Lung (tissue), 12 donors: Measurements from ENCODE around the gene NLGN3. TPM values are rescaled to one million over a fixed set of nuclear protein-coding genes. Genes with fewer than 3 reads are reported as not detected.

Experiments used
- ATAC-seq: fragments of 200-7000 bp; cut with Tn5 transposase; one replicate; pipeline ENCODE4 v1.9.1; 2020; ENCODE audit warnings: moderate number of reproducible peaks; ENCODE audit not compliant: insufficient read depth, low FRiP score
- DNase-seq, 3 donors: peaks; one replicate each; pipeline ENCODE4 v3.0.0-alpha.2; 2013 to 2017
- H3K27ac ChIP-seq, 2 donors: one replicate each; pipeline ENCODE4 v1.5.1; 2013; ENCODE audit warnings: mild to moderate bottlenecking in 2 of 2, moderate library complexity in 2 of 2, control low read depth in 1 of 2, inconsistent platforms in 1 of 2, low read depth in 1 of 2, low read length in 1 of 2
- H3K27me3 ChIP-seq, 3 donors: one replicate each; pipeline ENCODE4 v1.5.1; 2013; ENCODE audit warnings: low read length in 2 of 3; ENCODE audit not compliant: control insufficient read depth in 3 of 3, insufficient read depth in 3 of 3
- H3K36me3 ChIP-seq, 4 donors: one replicate each; pipeline ENCODE4 v1.5.1; 2013; ENCODE audit warnings: low read length in 4 of 4, mild to moderate bottlenecking in 1 of 4, moderate library complexity in 1 of 4; ENCODE audit not compliant: control insufficient read depth in 4 of 4, insufficient read depth in 4 of 4
- H3K4me1 ChIP-seq, 5 donors: one replicate each; pipeline ENCODE4 v1.5.1; 2013; ENCODE audit warnings: low read length in 5 of 5, mild to moderate bottlenecking in 2 of 5, moderate library complexity in 1 of 5; ENCODE audit not compliant: control insufficient read depth in 5 of 5, insufficient read depth in 5 of 5
- H3K4me3 ChIP-seq: one replicate; pipeline ENCODE4 v1.5.1; 2013; ENCODE audit warnings: mild to moderate bottlenecking, control low read depth, moderate library complexity
- H3K9ac ChIP-seq, 2 donors: one replicate each; pipeline ENCODE4 v1.5.1; 2013; ENCODE audit warnings: low read length in 2 of 2, control low read depth in 1 of 2; ENCODE audit not compliant: insufficient read depth in 1 of 2
- H3K9me3 ChIP-seq, 4 donors: one replicate each; pipeline ENCODE4 v1.5.1; 2013; ENCODE audit warnings: low read length in 3 of 4, mild to moderate bottlenecking in 1 of 4, moderate library complexity in 1 of 4; ENCODE audit not compliant: control insufficient read depth in 4 of 4, insufficient read depth in 3 of 4
- WGBS, 2 donors: extraction: QIAGEN DNeasy Blood & Tissue Kit; methylation state at CpG; one replicate each; pipeline ENCODE4 v1.1.7; 2013; 5-methylcytosine and 5-hydroxymethylcytosine counted together
- polyA plus RNA-seq, 2 donors: library from polyadenylated mRNA; stranded (reverse); fragments of 200-250 nt; gene quantifications; one replicate each; pipeline ENCODE4 v1.2.1, GENCODE V29; 2013
- total RNA-seq, 2 donors: library from RNA; depleted of rRNA in 1 of 2; stranded (reverse); fragments of >200 nt in 1 of 2; gene quantifications; one replicate each; pipeline ENCODE4 v1.2.1, GENCODE V29; 2014 to 2021
- TF ChIP-seq, protein P1 (sequence below): IDR thresholded peaks from 2 replicates; pipeline ENCODE4 v1.5.1; 2012; ENCODE audit warnings: mild to moderate bottlenecking; ENCODE audit errors: control extremely low read depth, extremely low read depth
- donor health status: control.
- donor health status: control.
- donor health status: Bipolar disorder and iron deficiency.
- donor health status: healthy.
- donor health status: DM: yes; HTN: yes; CAD: no.

Gene NLGN3
- total and polyA plus RNA-seq, 4 donors, result 0.20 to 1.5 (median 0.78) TPM

DNA sequence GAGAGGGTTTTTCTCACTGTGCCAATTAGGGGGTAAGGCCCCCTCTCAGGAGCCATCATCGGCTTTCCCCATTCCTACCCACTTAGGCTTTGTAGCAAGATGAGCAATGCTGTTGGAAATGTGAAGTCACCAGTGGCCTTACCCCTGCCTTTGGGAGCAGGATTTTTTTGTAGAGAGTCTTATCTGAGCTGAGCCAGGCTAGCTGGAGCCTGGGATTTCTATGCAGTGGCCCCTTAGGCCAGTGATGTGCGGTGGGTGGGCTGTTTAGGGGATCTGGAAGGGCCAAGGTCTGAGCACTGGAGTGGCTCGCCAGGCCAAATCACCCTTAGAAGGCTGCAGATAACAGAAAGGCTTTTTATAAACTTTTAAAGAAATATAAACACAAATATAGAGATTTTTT, 42.3 kb upstream of the NLGN3 start:
- DNase-seq (no peak), ATAC-seq (no peak)
- Histone ChIP-seq H3K9me3 (peaks cover 0 to 4% (median under 1%) of the 10 kb centered on the region in 4 donors), H3K36me3 (no peaks in the 10 kb centered on the region), H3K4me3 (no peak overlapping the region), H3K9ac (no peak overlapping the region), H3K27ac (no peak overlapping the region), H3K27me3 (no peaks in the 10 kb centered on the region), H3K4me1 (peaks cover 0 to 46% (median 4%) of the 10 kb centered on the region in 5 donors)
- WGBS, 2 donors, result 63 to 78% methylated on average over 3 of the region's 3 CpGs
- TF ChIP-seq, protein P1, sequence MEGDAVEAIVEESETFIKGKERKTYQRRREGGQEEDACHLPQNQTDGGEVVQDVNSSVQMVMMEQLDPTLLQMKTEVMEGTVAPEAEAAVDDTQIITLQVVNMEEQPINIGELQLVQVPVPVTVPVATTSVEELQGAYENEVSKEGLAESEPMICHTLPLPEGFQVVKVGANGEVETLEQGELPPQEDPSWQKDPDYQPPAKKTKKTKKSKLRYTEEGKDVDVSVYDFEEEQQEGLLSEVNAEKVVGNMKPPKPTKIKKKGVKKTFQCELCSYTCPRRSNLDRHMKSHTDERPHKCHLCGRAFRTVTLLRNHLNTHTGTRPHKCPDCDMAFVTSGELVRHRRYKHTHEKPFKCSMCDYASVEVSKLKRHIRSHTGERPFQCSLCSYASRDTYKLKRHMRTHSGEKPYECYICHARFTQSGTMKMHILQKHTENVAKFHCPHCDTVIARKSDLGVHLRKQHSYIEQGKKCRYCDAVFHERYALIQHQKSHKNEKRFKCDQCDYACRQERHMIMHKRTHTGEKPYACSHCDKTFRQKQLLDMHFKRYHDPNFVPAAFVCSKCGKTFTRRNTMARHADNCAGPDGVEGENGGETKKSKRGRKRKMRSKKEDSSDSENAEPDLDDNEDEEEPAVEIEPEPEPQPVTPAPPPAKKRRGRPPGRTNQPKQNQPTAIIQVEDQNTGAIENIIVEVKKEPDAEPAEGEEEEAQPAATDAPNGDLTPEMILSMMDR, result no peak

DNA sequence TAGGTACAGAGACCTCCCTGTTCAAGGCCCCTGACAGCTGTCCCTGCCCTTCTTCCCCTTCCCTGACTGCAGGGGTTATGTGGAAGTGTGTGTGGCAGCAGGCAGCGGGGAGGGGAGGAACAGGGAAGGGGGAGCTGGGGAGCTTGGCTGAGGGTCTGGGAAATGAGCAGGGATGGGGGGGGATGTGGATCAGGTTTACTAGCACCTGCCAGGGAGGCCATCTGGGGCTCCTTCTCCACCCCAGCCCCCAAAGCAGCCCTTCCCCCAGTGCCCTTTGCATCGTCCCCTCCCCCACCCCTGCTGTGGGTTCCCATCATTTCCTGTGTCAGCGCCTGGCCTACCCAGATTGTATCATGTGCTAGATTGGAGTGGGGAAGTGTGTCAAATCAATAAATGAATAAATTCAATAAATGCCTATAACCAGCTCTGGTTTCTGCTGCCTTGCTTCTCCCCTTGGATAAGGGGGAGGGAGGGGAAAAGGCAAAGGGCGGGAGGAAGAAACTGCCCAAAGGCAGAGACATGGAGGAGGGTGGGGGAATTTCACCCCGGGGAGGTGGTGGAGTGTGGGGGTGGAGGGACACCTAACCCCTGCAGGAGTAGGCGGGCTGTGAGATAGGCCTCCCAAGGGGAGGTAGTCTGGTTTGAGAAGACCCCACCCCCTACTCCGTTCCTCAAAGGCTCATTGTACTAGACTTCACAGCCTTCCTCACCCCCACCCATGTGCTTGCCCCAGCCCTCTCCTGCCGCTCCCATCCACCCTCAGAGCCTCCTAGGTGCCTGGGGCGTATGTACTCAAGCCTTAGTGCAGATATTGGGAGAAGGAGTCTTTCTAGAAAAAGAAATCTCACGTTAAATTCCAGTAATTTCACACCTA, 41.3 kb upstream of the NLGN3 start:
- DNase-seq (peak; percentile 40 to 65 (median 56)), ATAC-seq (no peak)
- H3K36me3 ChIP-seq, result no peaks in the 10 kb centered on the region
- H3K27ac ChIP-seq, result peak overlapping the region in 1 of 2 donors; percentile 52
- H3K4me1 ChIP-seq, result peaks cover 0 to 46% (median 4%) of the 10 kb centered on the region in 5 donors
- H3K4me3 ChIP-seq, result no peak overlapping the region
- no peak overlapping the region for H3K9ac ChIP-seq
- H3K27me3 ChIP-seq, result no peaks in the 10 kb centered on the region
- peaks cover 0 to 4% (median under 1%) of the 10 kb centered on the region in 4 donors for H3K9me3 ChIP-seq
- WGBS, 2 donors, result 7 to 19% methylated on average over 5 to 9 of the region's 10 CpGs
- TF ChIP-seq, protein P1, result no peak

DNA sequence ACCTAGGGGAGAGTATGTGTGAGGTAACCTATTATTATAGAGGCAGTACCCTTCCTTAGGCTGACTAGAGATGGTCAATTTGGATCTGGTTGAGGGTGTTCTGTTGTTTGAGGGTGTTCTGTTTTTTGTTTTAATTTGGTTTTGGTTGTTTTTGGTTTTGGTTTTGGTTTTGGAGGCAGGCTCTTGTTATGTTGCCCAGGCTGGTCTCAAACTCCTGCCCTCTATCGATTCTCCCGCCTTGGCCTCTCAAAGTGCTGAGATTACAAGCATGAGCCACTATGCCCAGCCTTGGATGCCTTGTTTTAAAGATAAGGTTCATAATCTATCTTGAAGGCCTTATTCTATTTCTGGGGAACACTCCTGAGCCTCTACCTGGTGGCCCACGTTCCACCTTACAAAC, 39.0 kb upstream of the NLGN3 start:
- TF ChIP-seq, protein P1, result no peak
- no peak overlapping the region for H3K9ac ChIP-seq
- peaks cover 0 to 2% (median 0%) of the 10 kb centered on the region in 3 donors for H3K27me3 ChIP-seq
- DNase-seq, result no peak
- ATAC-seq, result no peak
- WGBS, 2 donors, result 85 to 98% methylated on average over 3 of the region's 3 CpGs
- no peak overlapping the region for H3K27ac ChIP-seq
- peaks cover 0 to 4% (median under 1%) of the 10 kb centered on the region in 4 donors for H3K9me3 ChIP-seq
- H3K36me3 ChIP-seq, result no peaks in the 10 kb centered on the region
- H3K4me3 ChIP-seq, result no peak overlapping the region
- H3K4me1 ChIP-seq, result peaks cover 0 to 33% (median 4%) of the 10 kb centered on the region in 5 donors
